ENCODE results near the gene NRP2. TPM values are rescaled to one million over a fixed set of nuclear protein-coding genes. Genes with fewer than 3 reads are reported as not detected.

Gene NRP2
- total and polyA plus RNA-seq, 5 experiments from 2014 or later = 0.82 to 1.1 TPM; not detected in 3

- no peak overlapping the region for H3K4me3 Mint-ChIP-seq
- peaks cover 0 to 7% (median 1%) of the 10 kb centered on the region in 4 donors for H3K4me1 Mint-ChIP-seq
Measured at GRCh38 chr2:205789906-205790305, 107.6 kb downstream of the NRP2 start.

GRCh38 chr2:205792908-205793307 is 110.6 kb downstream of the NRP2 start:
- POLR2A ChIA-PET = no interaction called here

More at GRCh38 chr2:205789906-205790305, 107.6 kb downstream of the NRP2 start:
- Mint-ChIP-seq H3K9me3 (no peaks in the 10 kb centered on the region), H3K36me3 (no peaks in the 10 kb centered on the region), H3K27ac (no peak overlapping the region), H3K27me3 (peaks cover 0 to 14% (median 2%) of the 10 kb centered on the region in 5 donors)
- POLR2A ChIA-PET = no interaction called here
- ATAC-seq (no peak), DNase-seq (no peak)

GRCh38 chr2:205796805-205797313 is 114.6 kb downstream of the NRP2 start:
- POLR2A ChIA-PET = no interaction called here
- no peak for DNase-seq
- Mint-ChIP-seq H3K27ac (no peak overlapping the region), H3K4me3 (no peak overlapping the region), H3K27me3 (peaks cover 0 to 2% (median 0%) of the 10 kb centered on the region in 5 donors), H3K9me3 (peaks cover 0 to 9% (median 0%) of the 10 kb centered on the region in 9 donors), H3K36me3 (no peaks in the 10 kb centered on the region), H3K4me1 (no peaks in the 10 kb centered on the region)
- no peak for ATAC-seq

More at GRCh38 chr2:205792908-205793307, 110.6 kb downstream of the NRP2 start:
- DNase-seq (no peak), ATAC-seq (no peak)
- H3K27ac Mint-ChIP-seq = no peak overlapping the region
- H3K4me1 Mint-ChIP-seq = peaks cover 0 to 3% (median 0%) of the 10 kb centered on the region in 4 donors
- no peaks in the 10 kb centered on the region for H3K9me3 Mint-ChIP-seq
- no peaks in the 10 kb centered on the region for H3K36me3 Mint-ChIP-seq
- no peak overlapping the region for H3K4me3 Mint-ChIP-seq
- H3K27me3 Mint-ChIP-seq = peaks cover 0 to 14% (median 0%) of the 10 kb centered on the region in 5 donors

GRCh38 chr2:205797866-205798265 is 115.6 kb downstream of the NRP2 start:
- POLR2A ChIA-PET = no interaction called here
- no peak overlapping the region for H3K4me3 Mint-ChIP-seq
- no peak overlapping the region for H3K27ac Mint-ChIP-seq
- no peak for ATAC-seq
- peaks cover 0 to 6% (median 0%) of the 10 kb centered on the region in 5 donors for H3K27me3 Mint-ChIP-seq
- H3K36me3 Mint-ChIP-seq = no peaks in the 10 kb centered on the region
- H3K9me3 Mint-ChIP-seq = peaks cover 0 to 9% (median 0%) of the 10 kb centered on the region in 9 donors
- H3K4me1 Mint-ChIP-seq = no peaks in the 10 kb centered on the region
- no peak for DNase-seq

DNA sequence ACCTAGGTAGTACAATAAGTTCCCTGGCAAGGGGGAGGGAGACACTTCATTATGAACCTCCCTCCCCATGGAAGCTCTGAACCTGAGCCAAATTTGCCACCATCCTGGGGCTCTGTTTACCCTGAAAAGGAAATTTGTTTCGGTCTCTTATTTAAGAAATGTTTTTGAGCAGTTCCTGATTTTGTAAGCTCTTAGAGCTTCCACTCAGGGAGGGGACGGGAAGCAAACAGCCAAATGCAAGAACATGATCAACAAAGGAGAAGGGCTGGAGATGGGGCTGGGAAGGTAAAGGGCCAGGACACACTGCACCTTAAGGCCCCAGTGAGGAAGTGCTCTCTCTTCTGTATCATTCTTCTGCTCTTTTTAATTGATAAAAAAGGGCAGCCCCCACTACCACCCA is 117.9 kb downstream of the NRP2 start:
- POLR2A ChIA-PET = no interaction called here
- no peak for DNase-seq

DNA sequence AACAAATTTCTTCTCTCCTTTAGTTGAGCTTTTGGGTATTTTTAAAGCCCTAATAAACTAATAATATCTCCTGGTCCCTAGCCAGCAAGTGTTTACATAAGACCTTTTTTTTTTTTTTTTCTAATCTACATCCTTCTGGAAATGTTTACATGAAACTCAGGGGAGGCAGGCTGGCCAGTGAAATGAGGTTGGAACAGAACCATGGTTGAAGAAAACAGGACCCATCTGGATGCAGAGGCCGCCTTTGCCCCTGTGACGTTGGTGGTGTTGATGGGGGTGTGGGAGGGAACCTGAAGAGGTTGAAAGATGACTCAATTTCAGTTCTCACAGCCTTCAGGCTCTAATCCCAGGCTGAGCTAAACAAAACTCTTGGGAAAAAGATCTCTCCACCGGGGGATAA is 118.5 kb downstream of the NRP2 start:
- H3K9me3 Mint-ChIP-seq = peaks cover 0 to 9% (median 0%) of the 10 kb centered on the region in 9 donors

More for the DNA sequence above, 117.9 kb downstream of the NRP2 start:
- Mint-ChIP-seq H3K36me3 (no peaks in the 10 kb centered on the region), H3K4me1 (no peaks in the 10 kb centered on the region), H3K4me3 (no peak overlapping the region), H3K27me3 (peaks cover 0 to 4% (median 0%) of the 10 kb centered on the region in 5 donors), H3K27ac (no peak overlapping the region), H3K9me3 (peaks cover 0 to 9% (median 0%) of the 10 kb centered on the region in 9 donors)
- ATAC-seq = no peak

DNA sequence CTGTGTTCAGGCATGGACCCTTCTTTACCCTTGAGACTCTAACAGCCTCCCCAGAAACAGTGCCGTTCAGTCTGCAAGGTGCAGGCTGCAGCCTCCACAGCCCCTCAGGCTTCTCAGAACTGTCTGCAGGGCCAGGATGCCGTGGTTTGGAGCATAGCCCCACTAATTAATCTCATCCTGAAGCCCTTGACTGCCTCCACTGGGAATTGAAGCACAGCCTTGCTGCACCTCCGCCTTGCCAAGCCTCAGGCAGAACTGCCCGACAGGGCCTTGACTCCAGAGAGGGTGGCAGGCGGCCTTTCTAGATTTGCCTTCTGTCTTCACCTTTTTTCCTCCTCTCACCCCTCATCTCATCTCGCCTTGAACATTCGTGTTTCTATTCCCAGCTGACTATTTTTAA is 119.8 kb downstream of the NRP2 start:
- peaks cover 0 to 8% (median 0%) of the 10 kb centered on the region in 5 donors for H3K27me3 Mint-ChIP-seq
- no peaks in the 10 kb centered on the region for H3K4me1 Mint-ChIP-seq
- H3K36me3 Mint-ChIP-seq = no peaks in the 10 kb centered on the region
- DNase-seq (no peak), ATAC-seq (no peak)
- H3K9me3 Mint-ChIP-seq = peaks cover 0 to 9% (median 0%) of the 10 kb centered on the region in 9 donors
- H3K4me3 Mint-ChIP-seq = no peak overlapping the region
- POLR2A ChIA-PET = no interaction called here
- no peak overlapping the region for H3K27ac Mint-ChIP-seq

More for the DNA sequence above, 118.5 kb downstream of the NRP2 start:
- DNase-seq = no peak
- no peak for ATAC-seq
- H3K36me3 Mint-ChIP-seq = no peaks in the 10 kb centered on the region
- H3K27ac Mint-ChIP-seq = peak overlapping the region in 1 of 10 donors; percentile 13
- POLR2A ChIA-PET = no interaction called here
- H3K4me1 Mint-ChIP-seq = no peaks in the 10 kb centered on the region
- H3K27me3 Mint-ChIP-seq = peaks cover 0 to 4% (median 0%) of the 10 kb centered on the region in 5 donors
- H3K4me3 Mint-ChIP-seq = no peak overlapping the region

GRCh38 chr2:205802941-205803340 is 120.6 kb downstream of the NRP2 start:
- no peaks in the 10 kb centered on the region for H3K4me1 Mint-ChIP-seq
- no peak for DNase-seq
- POLR2A ChIA-PET = no interaction called here
- no peak for ATAC-seq
- no peak overlapping the region for H3K27ac Mint-ChIP-seq
- H3K36me3 Mint-ChIP-seq = no peaks in the 10 kb centered on the region
- no peak overlapping the region for H3K4me3 Mint-ChIP-seq
- H3K9me3 Mint-ChIP-seq = peaks cover 0 to 9% (median 0%) of the 10 kb centered on the region in 9 donors
- peaks cover 0 to 8% (median 0%) of the 10 kb centered on the region in 5 donors for H3K27me3 Mint-ChIP-seq

DNA sequence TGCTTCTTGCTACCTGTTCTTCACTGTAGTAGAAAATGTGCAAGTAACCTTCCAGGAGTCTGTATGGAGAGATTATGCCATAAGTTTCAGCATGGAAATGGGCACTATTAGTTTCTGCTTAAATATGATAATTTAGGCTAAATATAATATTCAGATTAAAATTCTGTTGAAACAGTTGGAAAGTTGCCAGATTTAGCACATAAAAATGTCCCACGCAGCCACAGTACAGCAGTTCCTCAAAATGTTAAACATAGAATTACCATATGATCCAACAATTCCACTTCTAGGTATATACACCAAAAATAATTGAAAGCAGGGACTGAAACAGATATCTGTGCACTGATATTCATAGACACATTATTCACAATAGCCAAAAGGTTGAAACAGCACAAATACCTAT is 121.2 kb downstream of the NRP2 start:
- Mint-ChIP-seq H3K9me3 (peaks cover 0 to 9% (median 0%) of the 10 kb centered on the region in 9 donors), H3K4me3 (no peak overlapping the region), H3K27me3 (peaks cover 0 to 8% (median 0%) of the 10 kb centered on the region in 5 donors), H3K36me3 (no peaks in the 10 kb centered on the region), H3K27ac (no peak overlapping the region), H3K4me1 (no peaks in the 10 kb centered on the region)
- DNase-seq (no peak), ATAC-seq (no peak)
- POLR2A ChIA-PET = no interaction called here

DNA sequence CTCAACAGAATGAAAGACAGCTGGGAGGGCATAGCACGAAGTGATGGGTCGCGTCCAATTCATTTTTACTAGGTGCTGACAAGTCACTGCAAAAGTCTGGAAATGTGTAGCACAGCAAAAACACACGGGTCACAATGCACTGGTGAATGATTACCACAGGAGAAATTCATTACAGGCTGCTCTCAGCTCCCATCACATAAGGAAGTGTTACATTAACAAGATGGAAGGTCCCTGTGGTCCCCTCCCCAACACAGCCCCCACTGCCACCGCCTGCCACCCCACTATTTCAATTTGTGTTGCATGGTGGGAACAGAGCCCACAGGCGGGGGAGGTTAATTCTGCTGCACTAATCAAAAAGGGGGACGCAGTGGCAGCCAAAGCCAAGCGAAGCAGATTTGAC is 122.8 kb downstream of the NRP2 start:
- ATAC-seq (no peak), DNase-seq (no peak)
- no peaks in the 10 kb centered on the region for H3K36me3 Mint-ChIP-seq
- H3K9me3 Mint-ChIP-seq = no peaks in the 10 kb centered on the region
- H3K27me3 Mint-ChIP-seq = peaks cover 0 to 8% (median 0%) of the 10 kb centered on the region in 5 donors
- H3K27ac Mint-ChIP-seq = no peak overlapping the region
- no peaks in the 10 kb centered on the region for H3K4me1 Mint-ChIP-seq
- H3K4me3 Mint-ChIP-seq = no peak overlapping the region
- POLR2A ChIA-PET = no interaction called here

DNA sequence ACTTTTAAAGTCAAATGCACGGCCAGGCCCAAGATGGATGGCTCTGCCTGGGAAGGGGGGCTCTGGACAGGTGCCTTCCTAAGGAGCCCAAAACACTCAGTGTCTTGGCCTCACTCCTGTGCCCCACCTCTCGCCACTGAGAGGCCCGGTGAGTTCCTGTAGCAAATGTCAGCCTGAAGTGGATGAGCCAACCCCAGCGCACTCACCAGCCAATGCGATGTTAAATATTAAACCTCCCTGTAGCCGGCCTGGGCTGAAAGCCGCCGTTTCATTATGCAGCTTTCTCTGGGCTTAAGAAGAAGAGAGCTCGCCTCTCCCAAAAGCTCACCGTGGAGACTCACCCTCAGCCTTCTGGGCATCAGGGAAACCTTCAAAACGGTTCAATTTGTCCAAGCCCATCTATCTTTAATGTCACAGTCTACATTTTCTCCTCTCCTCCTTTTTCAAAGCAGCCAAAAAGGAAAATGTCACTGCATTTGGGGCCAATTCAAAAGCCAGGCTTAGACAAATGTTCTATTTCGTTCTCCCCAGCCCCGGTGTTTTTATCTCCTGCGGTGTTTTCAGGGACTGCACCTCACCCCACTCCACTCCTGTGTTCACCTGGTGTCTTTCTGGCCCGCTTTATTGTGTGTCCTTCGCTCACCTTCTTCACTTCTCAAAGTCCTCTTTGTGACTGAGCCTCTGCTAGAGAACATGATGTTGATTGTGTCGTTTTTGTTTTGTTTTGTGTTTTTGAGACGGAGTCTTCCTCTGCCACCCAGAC is 124.0 kb downstream of the NRP2 start:
- Mint-ChIP-seq H3K9me3 (no peaks in the 10 kb centered on the region), H3K4me1 (no peaks in the 10 kb centered on the region), H3K4me3 (no peak overlapping the region), H3K27ac (no peak overlapping the region), H3K27me3 (peaks cover 0 to 8% (median 0%) of the 10 kb centered on the region in 5 donors), H3K36me3 (no peaks in the 10 kb centered on the region)
- no peak for ATAC-seq
- DNase-seq = no peak
- POLR2A ChIA-PET = no interaction called here

DNA sequence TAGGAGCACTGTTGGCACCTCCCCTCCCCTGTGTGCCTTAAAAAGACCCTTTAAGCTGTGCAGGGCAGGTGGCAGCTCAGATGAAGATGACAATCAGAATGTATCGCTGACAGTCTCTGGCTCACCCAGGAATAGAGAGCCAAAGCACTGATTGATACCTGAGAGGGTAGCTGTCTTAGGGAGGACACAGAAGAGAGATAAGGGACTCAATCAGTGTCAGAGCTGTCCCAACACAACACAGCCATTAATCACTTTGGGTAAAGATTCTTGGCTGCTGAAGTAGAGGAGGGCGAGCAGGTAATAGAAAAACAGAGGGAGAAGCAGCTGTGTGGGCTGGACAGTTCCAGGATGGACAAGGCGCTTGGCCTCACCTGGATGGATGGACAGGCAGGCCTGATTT is 124.9 kb downstream of the NRP2 start:
- ATAC-seq = no peak
- no peaks in the 10 kb centered on the region for H3K36me3 Mint-ChIP-seq
- peaks cover 0 to 7% (median 0%) of the 10 kb centered on the region in 5 donors for H3K27me3 Mint-ChIP-seq

GRCh38 chr2:205807758-205808157 is 125.5 kb downstream of the NRP2 start:
- Mint-ChIP-seq H3K4me3 (no peak overlapping the region), H3K9me3 (no peaks in the 10 kb centered on the region), H3K27ac (no peak overlapping the region), H3K4me1 (no peaks in the 10 kb centered on the region), H3K27me3 (peaks cover 0 to 7% (median 0%) of the 10 kb centered on the region in 5 donors), H3K36me3 (no peaks in the 10 kb centered on the region)
- POLR2A ChIA-PET = no interaction called here
- DNase-seq (no peak), ATAC-seq (no peak)

More for the DNA sequence above, 124.9 kb downstream of the NRP2 start:
- DNase-seq = no peak
- H3K4me1 Mint-ChIP-seq = no peaks in the 10 kb centered on the region
- POLR2A ChIA-PET = no interaction called here
- H3K4me3 Mint-ChIP-seq = no peak overlapping the region
- no peak overlapping the region for H3K27ac Mint-ChIP-seq
- no peaks in the 10 kb centered on the region for H3K9me3 Mint-ChIP-seq

Measured in naive thymus-derived CD8-positive, alpha-beta T cell (primary cell).